ENCODE measurements around the gene UGT1A4.

GRCh38 chr2:233714121-233714520 lies 4.4 kb upstream of the UGT1A4 start:
- TF ChIP-seq CTCF (IDR thresholded peaks at IDR 0.05) = no peak
- TF ChIP-seq POLR2A (IDR thresholded peaks at IDR 0.05) = no peak
